ENCODE data around the gene PRKCZ. TPM values are rescaled to one million over a fixed set of nuclear protein-coding genes. Genes with fewer than 3 reads are reported as not detected.
"Not testable (repeated sequence)": the region's sequence is repeated elsewhere in the genome, so short reads cannot be mapped to it uniquely, and the experiment has no call there.

The PRKCZ gene
- total RNA-seq, 2 experiments from 2014 or later, result 6.8 to 12.8 TPM

DNA sequence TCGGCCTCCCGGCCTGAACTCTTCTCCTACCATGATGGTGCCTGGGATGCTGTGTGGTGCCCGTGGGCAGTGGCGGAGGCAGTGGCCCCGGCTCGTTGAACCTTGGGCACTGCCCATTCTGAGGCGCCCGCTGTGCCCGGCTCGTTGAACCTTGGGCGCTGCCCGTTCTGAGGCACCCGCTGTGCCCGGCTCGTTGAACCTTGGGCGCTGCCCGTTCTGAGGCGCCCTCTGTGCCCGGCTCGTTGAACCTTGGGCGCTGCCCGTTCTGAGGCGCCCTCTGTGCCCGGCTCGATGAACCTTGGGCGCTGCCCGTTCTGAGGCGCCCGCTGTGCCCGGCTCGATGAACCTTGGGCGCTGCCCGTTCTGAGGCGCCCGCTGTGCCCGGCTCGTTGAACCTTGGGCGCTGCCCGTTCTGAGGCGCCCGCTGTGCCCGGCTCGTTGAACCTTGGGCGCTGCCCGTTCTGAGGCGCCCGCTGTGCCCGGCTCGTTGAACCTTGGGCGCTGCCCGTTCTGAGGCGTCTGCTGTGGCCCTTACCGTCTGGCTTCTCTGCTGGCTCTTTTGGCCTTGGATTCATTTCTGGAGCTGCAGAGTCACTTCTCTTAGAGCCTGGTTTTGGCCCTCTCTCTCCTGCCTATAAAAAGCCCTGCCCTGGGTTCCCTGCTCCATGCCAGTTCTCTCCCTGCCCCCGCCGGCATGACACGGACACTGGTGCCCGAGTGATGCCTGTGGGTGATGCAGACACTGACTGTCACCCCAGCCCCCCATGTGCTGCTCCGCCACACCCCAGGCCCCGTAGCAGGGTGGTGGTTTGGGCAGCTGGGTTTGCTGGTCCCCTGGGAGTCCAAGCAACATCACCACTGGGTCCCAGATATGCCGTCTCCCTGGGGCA is 44.3 kb downstream of the PRKCZ start:
- H3K36me3 Mint-ChIP-seq; H3K27me3 Mint-ChIP-seq; ATAC-seq; DNase-seq; H3K4me1 Mint-ChIP-seq; H3K4me3 Mint-ChIP-seq; H3K27ac Mint-ChIP-seq; H3K9me3 Mint-ChIP-seq (ENCODE audit: low read depth); CTCF ChIA-PET: not testable (repeated sequence)

DNA sequence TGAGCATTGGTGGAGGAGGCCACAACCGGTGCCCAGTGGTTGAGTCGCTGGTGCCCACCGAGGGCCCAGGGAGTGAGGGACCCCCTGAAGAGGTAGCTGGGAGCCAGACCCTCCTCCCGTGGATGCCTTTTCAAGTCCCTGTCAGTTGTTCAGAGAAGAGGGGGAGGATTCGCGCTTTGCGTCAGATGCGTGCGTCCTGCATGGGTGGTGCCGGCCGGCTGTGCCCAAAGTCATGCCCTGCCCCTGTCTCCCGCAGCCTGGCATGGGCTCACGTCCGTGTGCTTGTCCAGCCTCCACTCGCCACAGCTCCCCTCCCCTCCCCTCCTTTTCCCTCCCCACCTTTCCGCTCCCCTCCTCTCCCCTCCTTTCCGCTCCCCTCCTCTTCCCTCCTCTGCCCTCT is 45.2 kb downstream of the PRKCZ start:
- H3K4me3 Mint-ChIP-seq, result no peak overlapping the region
- peaks cover 5% of the 10 kb centered on the region for H3K9me3 Mint-ChIP-seq (ENCODE audit: low read depth)
- H3K27me3 Mint-ChIP-seq, result no peaks in the 10 kb centered on the region
- no peaks in the 10 kb centered on the region for H3K4me1 Mint-ChIP-seq
- CTCF ChIA-PET, result no interaction called here
- no peak overlapping the region for H3K27ac Mint-ChIP-seq
- ATAC-seq (no peak), DNase-seq (no peak)
- no peaks in the 10 kb centered on the region for H3K36me3 Mint-ChIP-seq

- H3K4me3 Mint-ChIP-seq, result no peak overlapping the region
- DNase-seq (no peak), ATAC-seq (no peak)
- no peaks in the 10 kb centered on the region for H3K36me3 Mint-ChIP-seq
- no peaks in the 10 kb centered on the region for H3K27me3 Mint-ChIP-seq
- H3K27ac Mint-ChIP-seq, result no peak overlapping the region
- H3K9me3 Mint-ChIP-seq (ENCODE audit: low read depth), result peaks cover 5% of the 10 kb centered on the region
- no peaks in the 10 kb centered on the region for H3K4me1 Mint-ChIP-seq
- CTCF ChIA-PET, result no interaction called here
Measured at GRCh38 chr1:2095981-2096736, 45.9 kb downstream of the PRKCZ start.

- CTCF ChIA-PET, result no interaction called here
- no peak for ATAC-seq
Measured at GRCh38 chr1:2097386-2098300, 47.4 kb downstream of the PRKCZ start.

GRCh38 chr1:2098301-2098698 is 48.1 kb downstream of the PRKCZ start:
- H3K27ac Mint-ChIP-seq, result no peak overlapping the region
- H3K9me3 Mint-ChIP-seq (ENCODE audit: low read depth), result peaks cover 5% of the 10 kb centered on the region
- H3K27me3 Mint-ChIP-seq, result no peaks in the 10 kb centered on the region
- CTCF ChIA-PET, result no interaction called here
- no peaks in the 10 kb centered on the region for H3K4me1 Mint-ChIP-seq
- H3K36me3 Mint-ChIP-seq, result no peaks in the 10 kb centered on the region
- no peak overlapping the region for H3K4me3 Mint-ChIP-seq
- no peak for ATAC-seq
- DNase-seq, result no peak

More at GRCh38 chr1:2097386-2098300, 47.4 kb downstream of the PRKCZ start:
- H3K9me3 Mint-ChIP-seq (ENCODE audit: low read depth), result peaks cover 5% of the 10 kb centered on the region
- no peaks in the 10 kb centered on the region for H3K27me3 Mint-ChIP-seq
- H3K4me1 Mint-ChIP-seq, result no peaks in the 10 kb centered on the region
- no peaks in the 10 kb centered on the region for H3K36me3 Mint-ChIP-seq
- H3K27ac Mint-ChIP-seq, result no peak overlapping the region
- no peak for DNase-seq
- H3K4me3 Mint-ChIP-seq, result no peak overlapping the region

GRCh38 chr1:2098839-2099785 is 48.9 kb downstream of the PRKCZ start:
- ATAC-seq (no peak), DNase-seq (no peak)
- CTCF ChIA-PET, result no interaction called here
- Mint-ChIP-seq H3K4me3 (no peak overlapping the region), H3K27ac (no peak overlapping the region), H3K27me3 (no peaks in the 10 kb centered on the region), H3K36me3 (no peaks in the 10 kb centered on the region), H3K9me3 (ENCODE audit: low read depth) (peaks cover 5% of the 10 kb centered on the region), H3K4me1 (no peaks in the 10 kb centered on the region)

DNA sequence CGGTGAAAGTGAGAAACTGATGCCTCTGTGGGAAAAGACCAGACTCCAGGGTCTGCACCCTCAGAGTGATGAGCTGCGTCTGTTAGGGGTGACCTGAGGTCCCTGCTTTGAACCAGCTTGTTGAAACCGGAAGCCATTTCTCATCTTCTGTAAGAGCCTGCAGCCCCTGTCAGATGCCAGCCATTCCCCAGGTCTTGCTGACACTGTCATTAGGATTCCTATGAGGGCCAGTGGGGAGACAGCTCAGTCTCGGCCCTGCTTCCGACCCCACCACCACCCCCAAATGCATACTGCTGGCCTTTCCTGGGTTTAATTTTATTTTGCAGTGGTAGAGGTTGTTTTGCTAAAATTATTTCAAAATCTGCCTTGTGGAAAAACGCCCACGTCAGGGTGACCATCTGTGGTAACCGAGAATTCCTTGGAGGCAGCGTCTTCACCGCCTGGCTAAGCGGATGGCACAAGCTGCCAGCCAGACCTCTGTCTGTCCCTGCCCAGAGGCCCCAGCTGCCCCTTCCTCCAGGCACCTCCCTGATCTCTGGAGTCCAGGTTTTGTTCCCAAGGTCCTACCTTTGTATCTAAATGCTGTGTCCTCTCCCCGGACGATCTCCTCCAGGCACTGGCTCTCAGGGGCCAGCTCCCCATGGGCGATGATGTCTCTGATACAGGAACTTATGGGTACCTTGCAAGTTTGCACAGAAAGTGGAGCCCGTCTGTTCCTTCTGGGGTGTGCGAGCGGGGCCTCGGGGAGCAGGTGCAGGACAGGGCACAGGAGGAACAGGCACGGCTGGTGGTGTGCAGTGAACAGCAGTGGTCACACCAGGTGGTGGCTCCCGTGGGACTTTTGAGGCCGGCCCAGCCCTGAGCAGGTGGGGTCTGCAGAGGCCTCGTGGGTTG is 49.9 kb downstream of the PRKCZ start:
- ATAC-seq, result no peak
- CTCF ChIA-PET, result no interaction called here
- Mint-ChIP-seq H3K36me3 (no peaks in the 10 kb centered on the region), H3K27me3 (no peaks in the 10 kb centered on the region), H3K4me1 (no peaks in the 10 kb centered on the region), H3K4me3 (no peak overlapping the region), H3K27ac (no peak overlapping the region), H3K9me3 (ENCODE audit: low read depth) (peaks cover 5% of the 10 kb centered on the region)
- DNase-seq, result no peak

DNA sequence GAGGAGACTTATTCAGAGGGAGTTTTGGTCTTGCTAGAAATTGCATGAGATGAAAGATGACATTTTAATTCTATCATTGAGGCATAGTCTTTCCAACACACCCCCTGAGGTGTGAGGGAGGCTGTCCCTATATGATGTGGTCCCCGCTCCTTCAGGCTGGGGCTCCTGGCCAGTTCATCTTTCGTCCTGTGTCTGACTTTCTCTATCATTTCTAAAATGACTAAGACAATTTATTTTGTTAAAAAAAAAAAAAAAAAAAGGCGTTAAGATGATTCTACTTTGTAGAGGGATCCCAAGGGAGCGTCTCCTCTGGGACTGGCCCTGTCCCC is 50.5 kb downstream of the PRKCZ start:
- H3K27me3 Mint-ChIP-seq, result no peaks in the 10 kb centered on the region
- H3K27ac Mint-ChIP-seq, result no peak overlapping the region
- DNase-seq, result no peak
- H3K36me3 Mint-ChIP-seq, result no peaks in the 10 kb centered on the region
- H3K4me1 Mint-ChIP-seq, result no peaks in the 10 kb centered on the region
- CTCF ChIA-PET, result no interaction called here
- H3K4me3 Mint-ChIP-seq, result no peak overlapping the region
- no peak for ATAC-seq
- H3K9me3 Mint-ChIP-seq (ENCODE audit: low read depth), result peaks cover 5% of the 10 kb centered on the region

DNA sequence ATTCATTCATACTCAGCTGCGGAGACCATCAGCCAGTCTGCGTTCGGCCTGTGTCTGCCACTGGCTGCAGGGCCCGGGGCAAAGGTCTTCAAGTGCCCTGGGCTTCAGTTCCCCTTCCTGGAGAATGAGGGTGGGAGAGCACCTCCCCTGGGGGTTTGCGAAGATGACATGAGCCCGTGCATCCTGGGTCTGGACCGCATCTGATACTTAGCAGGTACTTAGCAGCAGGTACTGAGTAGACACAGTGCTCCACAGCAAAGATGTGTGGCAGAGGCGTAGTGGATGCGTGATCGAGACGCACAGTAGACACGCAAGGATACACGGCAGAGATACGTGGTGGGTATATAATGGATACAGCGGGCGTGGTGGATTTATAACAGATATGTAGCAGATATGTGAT is 51.3 kb downstream of the PRKCZ start:
- CTCF ChIA-PET, result no interaction called here
- ATAC-seq, result no peak

DNA sequence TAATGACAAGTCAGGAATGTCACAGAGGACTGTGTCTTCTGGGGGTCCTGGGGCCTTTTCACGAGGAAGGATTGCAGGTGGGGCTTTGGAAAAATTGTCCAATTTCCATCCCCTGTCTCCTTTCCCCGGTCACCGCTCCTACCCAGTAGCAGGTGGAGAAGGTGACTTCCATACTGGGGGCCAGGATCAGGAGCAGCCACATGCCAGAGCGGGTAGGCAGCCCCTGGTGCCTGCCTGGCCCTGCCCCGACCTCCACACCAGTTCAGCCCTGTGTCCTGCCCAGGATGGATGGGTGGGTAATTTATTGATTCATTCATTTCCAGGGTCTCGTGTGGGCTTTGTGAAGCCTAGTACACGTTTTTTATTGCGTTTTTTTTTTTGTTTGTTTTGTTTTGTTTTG is 51.7 kb downstream of the PRKCZ start:
- no peak for ATAC-seq
- peaks cover 4% of the 10 kb centered on the region for H3K9me3 Mint-ChIP-seq (ENCODE audit: low read depth)
- H3K4me1 Mint-ChIP-seq, result no peaks in the 10 kb centered on the region
- CTCF ChIA-PET, result no interaction called here
- H3K27ac Mint-ChIP-seq, result no peak overlapping the region
- H3K27me3 Mint-ChIP-seq, result no peaks in the 10 kb centered on the region
- H3K36me3 Mint-ChIP-seq, result no peaks in the 10 kb centered on the region
- no peak for DNase-seq
- H3K4me3 Mint-ChIP-seq, result no peak overlapping the region

More for the DNA sequence above, 51.3 kb downstream of the PRKCZ start:
- H3K27ac Mint-ChIP-seq, result no peak overlapping the region
- no peaks in the 10 kb centered on the region for H3K27me3 Mint-ChIP-seq
- H3K9me3 Mint-ChIP-seq (ENCODE audit: low read depth), result peaks cover 4% of the 10 kb centered on the region
- H3K4me3 Mint-ChIP-seq, result no peak overlapping the region
- no peaks in the 10 kb centered on the region for H3K4me1 Mint-ChIP-seq
- no peaks in the 10 kb centered on the region for H3K36me3 Mint-ChIP-seq
- no peak for DNase-seq

DNA sequence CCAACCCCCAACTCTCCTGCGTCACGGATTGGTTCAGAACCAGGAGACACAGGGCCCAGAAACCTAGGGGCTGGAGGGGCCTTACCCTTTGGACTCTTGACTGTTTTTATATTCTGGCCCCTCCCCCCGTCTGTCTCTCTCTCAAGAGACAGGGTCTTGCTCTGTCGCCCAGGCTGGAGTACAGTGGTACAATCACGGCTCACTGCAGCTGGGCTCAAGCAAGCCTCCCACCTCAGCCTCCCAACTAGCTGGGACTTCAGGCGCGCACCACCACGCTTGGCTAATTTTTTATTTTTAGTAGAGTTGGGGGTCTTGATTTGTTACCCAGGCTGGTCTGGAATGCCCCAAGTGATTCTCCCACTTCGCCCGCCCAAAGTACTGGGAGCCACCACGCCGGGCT is 52.5 kb downstream of the PRKCZ start:
- Mint-ChIP-seq H3K36me3 (no peaks in the 10 kb centered on the region), H3K4me1 (no peaks in the 10 kb centered on the region), H3K27me3 (no peaks in the 10 kb centered on the region), H3K4me3 (no peak overlapping the region), H3K27ac (no peak overlapping the region), H3K9me3 (ENCODE audit: low read depth) (peaks cover 3% of the 10 kb centered on the region)
- no peak for ATAC-seq
- DNase-seq, result no peak
- CTCF ChIA-PET, result no interaction called here

GRCh38 chr1:2103266-2103900 is 53.2 kb downstream of the PRKCZ start:
- no peak overlapping the region for H3K27ac Mint-ChIP-seq
- H3K27me3 Mint-ChIP-seq, result no peaks in the 10 kb centered on the region
- H3K36me3 Mint-ChIP-seq, result no peaks in the 10 kb centered on the region
- H3K4me3 Mint-ChIP-seq, result no peak overlapping the region
- ATAC-seq (no peak), DNase-seq (no peak)
- CTCF ChIA-PET, result no interaction called here
- no peaks in the 10 kb centered on the region for H3K9me3 Mint-ChIP-seq (ENCODE audit: low read depth)
- H3K4me1 Mint-ChIP-seq, result no peaks in the 10 kb centered on the region
